PC-9 (cell line): ENCODE measurements around the gene PDZK1IP1.

Experiments used
- CTCF ChIP-seq: fragments of 200-600 bp; sonication (generic); conservative IDR thresholded peaks from 2 replicates; pipeline ENCODE4 v1.6.1; 2017; ENCODE audit warnings: mixed run types, antibody characterized with exemption, mild to moderate bottlenecking, moderate library complexity
- EZH2 ChIP-seq: fragments of 200-600 bp; sonication (generic); IDR thresholded peaks from 2 replicates; pipeline ENCODE4 v1.8.0; 2017; ENCODE audit warnings: antibody characterized with exemption, low read depth

GRCh38 chr1:47187231-47187925, 2.5 kb downstream of the PDZK1IP1 start:
- TF ChIP-seq CTCF (no peak), EZH2 (no peak)
